Pancreas (tissue), 10 donors: ENCODE measurements around the gene SHROOM3. TPM values are rescaled to one million over a fixed set of nuclear protein-coding genes. Genes with fewer than 3 reads are reported as not detected.
A peak's percentile ranks its signal among the peaks of the same experiment; 100 is the strongest.

ENCODE experiments used
- ATAC-seq, 4 donors: fragments of 200-7000 bp; cut with Tn5 transposase; one replicate each; pipeline versions ENCODE4 v1.8.0 to v1.9.1; 2020; ENCODE audit warnings: mild to moderate bottlenecking in 4 of 4, moderate library complexity in 4 of 4
- DNase-seq, 6 donors: peaks; one replicate each; pipeline ENCODE4 v3.0.0-alpha.2; 2020
- FAIRE-seq: peaks from 2 replicates; lab custom pipeline; 2012; peaks lifted over from hg19 to GRCh38; lab: Jason Lieb, UNC
- H3K27ac ChIP-seq, 4 donors: fragments of 200-600 bp; sonication (generic); 1 replicate in 3 of 4; 2 replicates in 1 of 4; pipeline versions ENCODE4 v1.5.0 to v1.8.0; 2020
- H3K27me3 ChIP-seq, 4 donors: fragments of 200-600 bp; one replicate each; pipeline ENCODE4 v1.8.0; 2021
- H3K36me3 ChIP-seq, 3 donors: fragments of 200-600 bp; sonication (generic) in 1 of 3; one replicate each; pipeline versions ENCODE4 v1.5.0 to v1.8.0; 2020 to 2021
- H3K4me1 ChIP-seq, 3 donors: fragments of 200-600 bp; one replicate each; pipeline ENCODE4 v1.8.0; 2021
- H3K4me3 ChIP-seq, 4 donors: fragments of 200-600 bp; sonication (generic) in 2 of 4; one replicate each; pipeline versions ENCODE4 v1.5.0 to v1.8.0; 2020 to 2021
- H3K9me3 ChIP-seq, 4 donors: fragments of 200-600 bp; one replicate each; pipeline ENCODE4 v1.8.0; 2021
- WGBS, 2 donors: extraction: QIAGEN DNeasy Blood & Tissue Kit; methylation state at CpG; one replicate each; pipeline ENCODE4 v1.1.7; 2013; 5-methylcytosine and 5-hydroxymethylcytosine counted together
- intact Hi-C, 3 donors: fragments of 100-400 bp; cut with DNase I; formaldehyde crosslinking; loops; one replicate each; pipeline versions ENCODE4 v1.11.1 to v1.14.2; 2022
- polyA plus RNA-seq, 2 donors: library from polyadenylated mRNA; stranded (reverse); fragments of 200-250 nt; gene quantifications; one replicate each; pipeline ENCODE4 v1.2.3, GENCODE V29; 2013
- total RNA-seq, 6 donors: library from RNA; stranded (reverse); fragmentation: NEBNext Ultra II Directional in 4 of 6; extraction: Animal tissue kit (Norgen Biotek cat#: 25700) in 4 of 6; gene quantifications; one replicate each; pipeline versions ENCODE4 v1.2.1 to v1.2.4, GENCODE V29; 2021 to 2023
- TF ChIP-seq, protein P1 (sequence below), 4 donors: fragments of 200-600 bp; sonication (generic) in 3 of 4; IDR thresholded peaks; one replicate each; pipeline versions ENCODE4 v1.5.0 to v1.8.0; 2021; ENCODE audit warnings: antibody characterized with exemption in 4 of 4
- donor health status: healthy with polysubstance abuse.
- donor health status: DM: no; HTN: no; CAD: no; lungs with moderate emphysema.
- donor health status: DM: no; HTN: no; CAD: no.
- donor health status: control.
- donor health status: control.
- donor health status: Bipolar disorder and iron deficiency.
- donor health status: DM: yes; HTN: yes; CAD: no.
- donor health status: DM: no; HTN: no; CAD: no.
- donor health status: DM: no; HTN: no; CAD: no.
- donor health status: DM: yes; HTN: yes; CAD: no.

SHROOM3 gene
- total and polyA plus RNA-seq, 8 donors = 6.2 to 43.5 (median 17.1) TPM

DNA sequence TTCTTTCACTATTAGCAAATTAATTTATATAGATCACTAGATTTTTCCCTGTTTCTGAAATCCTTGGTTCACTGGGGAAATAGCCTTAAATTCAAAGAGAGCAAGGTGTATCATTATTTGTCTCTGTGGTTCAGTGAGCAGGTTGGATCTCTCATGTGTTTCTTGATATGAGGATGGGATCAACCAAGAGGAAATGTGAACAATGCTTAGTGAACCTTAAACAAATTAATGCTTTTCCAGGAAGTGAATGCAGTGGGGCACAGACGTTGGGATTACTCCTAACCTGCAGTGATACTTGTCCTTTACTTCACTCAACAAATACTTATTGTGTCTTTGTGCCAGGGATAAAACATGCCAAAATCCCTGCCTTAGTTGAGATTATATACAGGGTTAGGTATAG lies 193.2 kb downstream of the SHROOM3 start:
- DNase-seq (no peak), ATAC-seq (no peak), FAIRE-seq (no peak)
- Histone ChIP-seq H3K36me3 (no peaks in the 10 kb centered on the region), H3K27ac (no peak overlapping the region), H3K9me3 (no peaks in the 10 kb centered on the region), H3K4me3 (no peak overlapping the region), H3K27me3 (no peaks in the 10 kb centered on the region), H3K4me1 (peaks cover 13 to 20% (median 17%) of the 10 kb centered on the region in 3 donors)
- intact Hi-C loops = no loop called here
- WGBS, 2 donors = 20 to 42% methylated on average over 1 of the region's 1 CpG
- TF ChIP-seq, protein P1, sequence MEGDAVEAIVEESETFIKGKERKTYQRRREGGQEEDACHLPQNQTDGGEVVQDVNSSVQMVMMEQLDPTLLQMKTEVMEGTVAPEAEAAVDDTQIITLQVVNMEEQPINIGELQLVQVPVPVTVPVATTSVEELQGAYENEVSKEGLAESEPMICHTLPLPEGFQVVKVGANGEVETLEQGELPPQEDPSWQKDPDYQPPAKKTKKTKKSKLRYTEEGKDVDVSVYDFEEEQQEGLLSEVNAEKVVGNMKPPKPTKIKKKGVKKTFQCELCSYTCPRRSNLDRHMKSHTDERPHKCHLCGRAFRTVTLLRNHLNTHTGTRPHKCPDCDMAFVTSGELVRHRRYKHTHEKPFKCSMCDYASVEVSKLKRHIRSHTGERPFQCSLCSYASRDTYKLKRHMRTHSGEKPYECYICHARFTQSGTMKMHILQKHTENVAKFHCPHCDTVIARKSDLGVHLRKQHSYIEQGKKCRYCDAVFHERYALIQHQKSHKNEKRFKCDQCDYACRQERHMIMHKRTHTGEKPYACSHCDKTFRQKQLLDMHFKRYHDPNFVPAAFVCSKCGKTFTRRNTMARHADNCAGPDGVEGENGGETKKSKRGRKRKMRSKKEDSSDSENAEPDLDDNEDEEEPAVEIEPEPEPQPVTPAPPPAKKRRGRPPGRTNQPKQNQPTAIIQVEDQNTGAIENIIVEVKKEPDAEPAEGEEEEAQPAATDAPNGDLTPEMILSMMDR (IDR thresholded peaks at IDR 0.05) = no peak

GRCh38 chr4:76630741-76631140 lies 195.7 kb downstream of the SHROOM3 start:
- Histone ChIP-seq H3K4me3 (no peak overlapping the region), H3K36me3 (no peaks in the 10 kb centered on the region), H3K9me3 (no peaks in the 10 kb centered on the region), H3K27ac (no peak overlapping the region), H3K4me1 (no peaks in the 10 kb centered on the region), H3K27me3 (no peaks in the 10 kb centered on the region)
- DNase-seq (no peak), FAIRE-seq (no peak), ATAC-seq (no peak)
- 93 to 95% methylated on average over 1 of the region's 1 CpG for WGBS, 2 donors
- intact Hi-C loops = no loop called here
- TF ChIP-seq, protein P1 (IDR thresholded peaks at IDR 0.05) = no peak

- FAIRE-seq = no peak
- TF ChIP-seq, protein P1 (IDR thresholded peaks at IDR 0.05) = no peak
- WGBS, 2 donors = 37 to 41% methylated on average over 3 of the region's 3 CpGs
- peak in 2 of 4 donors; percentile 16 to 41 for ATAC-seq
- Histone ChIP-seq H3K27ac (no peak overlapping the region), H3K4me1 (no peaks in the 10 kb centered on the region), H3K9me3 (no peaks in the 10 kb centered on the region), H3K27me3 (no peaks in the 10 kb centered on the region), H3K36me3 (no peaks in the 10 kb centered on the region), H3K4me3 (no peak overlapping the region)
- intact Hi-C loops = no loop called here
- no peak for DNase-seq
These were observed 199.2 kb downstream of the SHROOM3 start for GRCh38 chr4:76634220-76634619.

DNA sequence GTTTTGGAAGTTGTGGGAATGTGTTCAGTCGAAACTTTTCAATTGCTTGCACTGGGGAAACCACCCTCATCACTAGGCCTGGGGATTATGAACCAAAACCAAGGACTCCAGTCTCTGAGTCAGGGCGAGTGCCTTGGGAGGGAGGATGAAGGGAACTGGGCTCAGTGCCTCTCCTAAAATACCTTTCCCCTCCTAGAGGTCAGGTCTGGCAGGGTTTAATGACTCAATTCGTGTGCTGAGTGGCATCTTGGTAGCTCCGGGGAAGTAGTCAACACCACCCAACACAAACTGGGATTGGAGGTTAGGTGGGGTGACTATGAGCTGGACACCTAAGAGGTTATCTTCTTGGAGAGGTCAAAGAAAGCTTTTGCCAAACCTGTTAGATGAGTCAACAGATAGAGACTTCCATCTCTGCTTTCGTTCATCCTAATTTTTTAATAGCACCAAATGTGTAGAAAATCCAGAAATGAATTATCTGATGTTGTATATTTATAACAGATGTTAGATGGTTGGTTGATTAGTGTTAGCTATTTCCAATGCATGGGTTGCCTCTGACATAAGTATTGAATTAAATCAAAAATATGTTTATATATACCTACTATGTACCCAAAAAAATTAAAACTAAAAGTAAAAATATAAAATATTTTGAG lies 202.8 kb downstream of the SHROOM3 start:
- Histone ChIP-seq H3K27ac (no peak overlapping the region), H3K36me3 (no peaks in the 10 kb centered on the region), H3K4me3 (no peak overlapping the region), H3K4me1 (no peaks in the 10 kb centered on the region), H3K9me3 (no peaks in the 10 kb centered on the region), H3K27me3 (no peaks in the 10 kb centered on the region)
- DNase-seq (no peak), FAIRE-seq (no peak), ATAC-seq (no peak)
- TF ChIP-seq, protein P1 (IDR thresholded peaks at IDR 0.05) = no peak
- intact Hi-C loops = no loop called here
- 80 to 86% methylated on average over 5 of the region's 5 CpGs for WGBS, 2 donors

- TF ChIP-seq, protein P1 (IDR thresholded peaks at IDR 0.05) = no peak
- H3K27ac ChIP-seq = no peak overlapping the region
- FAIRE-seq (no peak), DNase-seq (no peak), ATAC-seq (no peak)
- H3K36me3 ChIP-seq = no peaks in the 10 kb centered on the region
- intact Hi-C loops = no loop called here
- 59 to 92% methylated on average over 4 of the region's 4 CpGs for WGBS, 2 donors
- no peak overlapping the region for H3K4me3 ChIP-seq
- H3K9me3 ChIP-seq = no peaks in the 10 kb centered on the region
- no peaks in the 10 kb centered on the region for H3K4me1 ChIP-seq
- no peaks in the 10 kb centered on the region for H3K27me3 ChIP-seq
These were observed 204.3 kb downstream of the SHROOM3 start for GRCh38 chr4:76639288-76639687.
